HepG2 (cell line): ENCODE results near the gene RIOK3. TPM values are rescaled to one million over a fixed set of nuclear protein-coding genes. Genes with fewer than 3 reads are reported as not detected.

Source experiments
- CHD4 ChIP-seq: fragments of 200-600 bp; sonication (generic); IDR thresholded peaks from 2 replicates; pipeline ENCODE4 v1.7.0; 2017; ENCODE audit warnings: mild to moderate bottlenecking, low read length, borderline replicate concordance
- NR3C1 ChIP-seq: sonication (generic); formaldehyde crosslinking; IDR thresholded peaks from 2 replicates; pipeline ENCODE4 v1.4.0; 2020; ENCODE audit warnings: missing genetic modification reagents
- POGZ ChIP-seq: sonication (generic); formaldehyde crosslinking; IDR thresholded peaks from 2 replicates; pipeline ENCODE4 v1.4.0; 2020; ENCODE audit warnings: mild to moderate bottlenecking, missing genetic modification reagents
- RFX1 ChIP-seq: fragments of 450-650 bp; IDR thresholded peaks from 2 replicates; pipeline ENCODE4 v1.6.1; 2017
- TBX2 ChIP-seq: sonication (generic); formaldehyde crosslinking; IDR thresholded peaks from 2 replicates; pipeline ENCODE4 v1.5.0; 2020; ENCODE audit warnings: missing genetic modification reagents, mild to moderate bottlenecking, borderline replicate concordance
- ZBTB4 ChIP-seq: sonication (generic); formaldehyde crosslinking; IDR thresholded peaks from 2 replicates; pipeline ENCODE4 v1.4.0; 2020; ENCODE audit warnings: missing genetic modification reagents, mild to moderate bottlenecking, borderline replicate concordance
- ZNF691 ChIP-seq: sonication (generic); formaldehyde crosslinking; IDR thresholded peaks from 2 replicates; pipeline ENCODE4 v1.4.0; 2020; ENCODE audit warnings: missing genetic modification reagents, low read depth, mild to moderate bottlenecking, borderline replicate concordance
- ZNF782 ChIP-seq: sonication (generic); formaldehyde crosslinking; IDR thresholded peaks from 2 replicates; pipeline ENCODE4 v1.4.0; 2020; ENCODE audit warnings: missing genetic modification reagents, mild to moderate bottlenecking, borderline replicate concordance
- polyA plus RNA-seq, 8 experiments: library from polyadenylated mRNA; depleted of rRNA in 3 of 8; stranded (reverse) in 7 of 8; unstranded in 1 of 8; fragments of >200 nt; fragmentation: Illumina TruSeq in 4 of 8; extraction: Trizol in 4 of 8; gene quantifications; 2 replicates each; pipeline versions ENCODE4 v1.2.1 to v1.2.3, GENCODE V29; 2011 to 2016; ENCODE audit warnings: low read depth in 4 of 8, missing spikeins in 1 of 8, mixed read lengths in 1 of 8; ENCODE audit not compliant: insufficient read depth in 1 of 8
- total RNA-seq, 5 experiments: library from RNA; depleted of rRNA; stranded (reverse); fragments of >200 nt; fragmentation: Illumina TruSeq; extraction: Trizol; gene quantifications; 2 replicates each; pipeline ENCODE4 v1.2.3, GENCODE V29; 2016; ENCODE audit warnings: low read depth in 1 of 5
- TF ChIP-seq, protein P1 (sequence below), 2 experiments: fragments of 450-650 bp in 1 of 2; sonication (generic) in 1 of 2; formaldehyde crosslinking in 1 of 2; IDR thresholded peaks; 2 replicates each; pipeline versions ENCODE4 v1.6.1 to v1.8.0; 2016 to 2022; ENCODE audit warnings: antibody characterized with exemption in 1 of 2, mild to moderate bottlenecking in 1 of 2, missing genetic modification reagents in 1 of 2
- TF ChIP-seq, protein P2 (sequence below): IDR thresholded peaks from 2 replicates; pipeline ENCODE4 v1.6.1; 2012; ENCODE audit warnings: low read length, improper control_type of control experiment

The RIOK3 gene
- total and polyA plus RNA-seq, 2 of the 13 experiments (the other 11 are each of a cell fraction or from before 2014, with no cell fraction given) = 26.7 to 36.0 TPM

DNA sequence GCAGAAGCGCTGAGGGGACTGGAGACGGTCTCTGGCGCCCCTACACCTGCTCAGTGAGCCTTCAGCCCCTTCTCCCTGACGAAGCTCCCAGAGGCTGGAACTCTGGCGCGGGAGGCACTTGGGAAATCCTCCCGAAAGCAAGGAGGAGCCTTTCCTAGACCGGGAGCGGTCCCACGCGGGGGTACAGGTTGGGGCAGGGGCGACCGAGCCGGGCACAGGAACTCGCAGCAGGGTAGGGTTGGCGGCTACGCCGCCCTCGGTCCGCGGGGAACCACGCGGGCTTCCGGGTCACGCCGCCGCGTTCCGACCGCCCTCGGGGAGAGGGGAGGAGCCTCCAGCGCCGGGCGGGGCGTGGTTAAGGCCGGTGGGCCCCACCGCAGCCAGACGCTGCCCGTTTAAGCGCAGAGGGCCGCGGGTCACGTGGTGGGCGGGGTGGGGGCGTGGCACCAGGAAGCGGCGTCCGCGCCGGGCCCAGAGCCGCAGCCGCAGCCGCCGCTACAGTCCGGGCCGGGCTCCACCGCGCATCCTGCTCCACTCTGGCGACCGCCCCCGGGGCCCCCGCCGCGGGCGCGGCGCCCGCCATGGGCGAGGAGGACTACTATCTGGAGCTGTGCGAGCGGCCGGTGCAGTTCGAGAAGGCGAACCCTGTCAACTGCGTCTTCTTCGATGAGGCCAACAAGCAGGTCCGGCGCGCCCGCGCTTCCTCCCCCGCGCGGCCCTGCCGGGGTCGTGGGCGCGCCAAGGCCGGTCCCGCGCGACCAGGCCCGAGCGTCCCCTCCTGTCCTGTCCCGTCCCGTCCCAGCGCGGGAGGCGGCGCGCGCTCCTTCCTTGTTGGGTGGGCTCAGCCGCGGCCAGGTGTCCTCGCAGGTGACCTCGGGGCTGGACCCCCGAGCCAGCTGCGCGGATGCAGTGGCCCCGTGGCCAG lies 50.2 kb downstream of the RIOK3 start, which contains the start of gene RMC1 (continued):
- peak; percentile 83; the same call in 1 of the 2 replicates for TF ChIP-seq TBX2
- TF ChIP-seq POGZ (CRISPR knock-in tag) = peak; percentile 84
- TF ChIP-seq ZBTB4 (CRISPR knock-in tag) = peak; percentile 81
- TF ChIP-seq, protein P1, sequence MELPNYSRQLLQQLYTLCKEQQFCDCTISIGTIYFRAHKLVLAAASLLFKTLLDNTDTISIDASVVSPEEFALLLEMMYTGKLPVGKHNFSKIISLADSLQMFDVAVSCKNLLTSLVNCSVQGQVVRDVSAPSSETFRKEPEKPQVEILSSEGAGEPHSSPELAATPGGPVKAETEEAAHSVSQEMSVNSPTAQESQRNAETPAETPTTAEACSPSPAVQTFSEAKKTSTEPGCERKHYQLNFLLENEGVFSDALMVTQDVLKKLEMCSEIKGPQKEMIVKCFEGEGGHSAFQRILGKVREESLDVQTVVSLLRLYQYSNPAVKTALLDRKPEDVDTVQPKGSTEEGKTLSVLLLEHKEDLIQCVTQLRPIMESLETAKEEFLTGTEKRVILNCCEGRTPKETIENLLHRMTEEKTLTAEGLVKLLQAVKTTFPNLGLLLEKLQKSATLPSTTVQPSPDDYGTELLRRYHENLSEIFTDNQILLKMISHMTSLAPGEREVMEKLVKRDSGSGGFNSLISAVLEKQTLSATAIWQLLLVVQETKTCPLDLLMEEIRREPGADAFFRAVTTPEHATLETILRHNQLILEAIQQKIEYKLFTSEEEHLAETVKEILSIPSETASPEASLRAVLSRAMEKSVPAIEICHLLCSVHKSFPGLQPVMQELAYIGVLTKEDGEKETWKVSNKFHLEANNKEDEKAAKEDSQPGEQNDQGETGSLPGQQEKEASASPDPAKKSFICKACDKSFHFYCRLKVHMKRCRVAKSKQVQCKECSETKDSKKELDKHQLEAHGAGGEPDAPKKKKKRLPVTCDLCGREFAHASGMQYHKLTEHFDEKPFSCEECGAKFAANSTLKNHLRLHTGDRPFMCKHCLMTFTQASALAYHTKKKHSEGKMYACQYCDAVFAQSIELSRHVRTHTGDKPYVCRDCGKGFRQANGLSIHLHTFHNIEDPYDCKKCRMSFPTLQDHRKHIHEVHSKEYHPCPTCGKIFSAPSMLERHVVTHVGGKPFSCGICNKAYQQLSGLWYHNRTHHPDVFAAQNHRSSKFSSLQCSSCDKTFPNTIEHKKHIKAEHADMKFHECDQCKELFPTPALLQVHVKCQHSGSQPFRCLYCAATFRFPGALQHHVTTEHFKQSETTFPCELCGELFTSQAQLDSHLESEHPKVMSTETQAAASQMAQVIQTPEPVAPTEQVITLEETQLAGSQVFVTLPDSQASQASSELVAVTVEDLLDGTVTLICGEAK (IDR thresholded peaks at IDR 0.05) = no peak
- TF ChIP-seq, protein P1 (CRISPR knock-in tag; IDR thresholded peaks at IDR 0.05) = no peak
- TF ChIP-seq ZNF782 = peak; percentile 37; the same call in 1 of the 2 replicates
- TF ChIP-seq RFX1 = no peak
- no peak for TF ChIP-seq CHD4
- TF ChIP-seq ZNF691 (CRISPR knock-in tag) = peak; percentile 39; the same call in 1 of the 2 replicates
- TF ChIP-seq, protein P2, sequence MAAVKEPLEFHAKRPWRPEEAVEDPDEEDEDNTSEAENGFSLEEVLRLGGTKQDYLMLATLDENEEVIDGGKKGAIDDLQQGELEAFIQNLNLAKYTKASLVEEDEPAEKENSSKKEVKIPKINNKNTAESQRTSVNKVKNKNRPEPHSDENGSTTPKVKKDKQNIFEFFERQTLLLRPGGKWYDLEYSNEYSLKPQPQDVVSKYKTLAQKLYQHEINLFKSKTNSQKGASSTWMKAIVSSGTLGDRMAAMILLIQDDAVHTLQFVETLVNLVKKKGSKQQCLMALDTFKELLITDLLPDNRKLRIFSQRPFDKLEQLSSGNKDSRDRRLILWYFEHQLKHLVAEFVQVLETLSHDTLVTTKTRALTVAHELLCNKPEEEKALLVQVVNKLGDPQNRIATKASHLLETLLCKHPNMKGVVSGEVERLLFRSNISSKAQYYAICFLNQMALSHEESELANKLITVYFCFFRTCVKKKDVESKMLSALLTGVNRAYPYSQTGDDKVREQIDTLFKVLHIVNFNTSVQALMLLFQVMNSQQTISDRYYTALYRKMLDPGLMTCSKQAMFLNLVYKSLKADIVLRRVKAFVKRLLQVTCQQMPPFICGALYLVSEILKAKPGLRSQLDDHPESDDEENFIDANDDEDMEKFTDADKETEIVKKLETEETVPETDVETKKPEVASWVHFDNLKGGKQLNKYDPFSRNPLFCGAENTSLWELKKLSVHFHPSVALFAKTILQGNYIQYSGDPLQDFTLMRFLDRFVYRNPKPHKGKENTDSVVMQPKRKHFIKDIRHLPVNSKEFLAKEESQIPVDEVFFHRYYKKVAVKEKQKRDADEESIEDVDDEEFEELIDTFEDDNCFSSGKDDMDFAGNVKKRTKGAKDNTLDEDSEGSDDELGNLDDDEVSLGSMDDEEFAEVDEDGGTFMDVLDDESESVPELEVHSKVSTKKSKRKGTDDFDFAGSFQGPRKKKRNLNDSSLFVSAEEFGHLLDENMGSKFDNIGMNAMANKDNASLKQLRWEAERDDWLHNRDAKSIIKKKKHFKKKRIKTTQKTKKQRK = no peak
- no peak for TF ChIP-seq NR3C1 (CRISPR knock-in tag)
